Lower leg skin (tissue), 3 donors: ENCODE data around the gene EMC10.

Experiments used
- CTCF ChIP-seq, 3 donors: fragments of 450-650 bp; IDR thresholded peaks; one replicate each; pipeline ENCODE4 v1.5.1; 2016; ENCODE audit warnings: antibody characterized with exemption in 3 of 3, mild to moderate bottlenecking in 3 of 3, moderate library complexity in 2 of 3
- POLR2A ChIP-seq, 2 donors: fragments of 450-650 bp; IDR thresholded peaks; one replicate each; pipeline ENCODE4 v1.6.1; 2016 to 2017; ENCODE audit warnings: antibody characterized with exemption in 2 of 2, mild to moderate bottlenecking in 1 of 2, moderate library complexity in 1 of 2

- no peak for TF ChIP-seq POLR2A (IDR thresholded peaks at IDR 0.05)
- TF ChIP-seq CTCF (IDR thresholded peaks at IDR 0.05): no peak
Measured at GRCh38 chr19:50427318-50427925, 48.9 kb upstream of the EMC10 start.
